HG03432 (cell line): ENCODE measurements around the gene SLC25A41.

Experiments
- ATAC-seq: cut with Tn5 transposase; IDR thresholded peaks from one replicate; pipeline ENCODE4 v1.9.1; 2021; ENCODE audit warnings: mild to moderate bottlenecking, moderate library complexity; ENCODE audit not compliant: unreplicated experiment

The SLC25A41 gene

GRCh38 chr19:6433663-6434062, at the start of gene SLC25A41:
Gene SLC25A41, minus strand, starts transcription at chr19:6433763. Its CDS starts 70 bp downstream, at chr19:6433693.
- ATAC-seq, result no peak

- ATAC-seq, result no peak
These were observed 49.7 kb upstream of the SLC25A41 start for GRCh38 chr19:6483235-6483634.

- ATAC-seq, result no peak
These were observed 48.8 kb upstream of the SLC25A41 start for GRCh38 chr19:6482343-6482686.

- ATAC-seq, result no peak
These were observed 48.2 kb upstream of the SLC25A41 start, which contains the start of gene DENND1C for GRCh38 chr19:6481541-6482342. Gene DENND1C, minus strand, starts transcription at chr19:6481787. Its CDS starts 92 bp downstream, at chr19:6481695.

GRCh38 chr19:6480848-6481415, 47.4 kb upstream of the SLC25A41 start:
- ATAC-seq, result no peak

- no peak for ATAC-seq
These were observed 46.4 kb upstream of the SLC25A41 start for GRCh38 chr19:6479836-6480398.

GRCh38 chr19:6478815-6479214, 45.3 kb upstream of the SLC25A41 start:
- no peak for ATAC-seq

- ATAC-seq, result no peak
These were observed 43.4 kb upstream of the SLC25A41 start for GRCh38 chr19:6476896-6477431.

- ATAC-seq, result no peak
These were observed 42.8 kb upstream of the SLC25A41 start for GRCh38 chr19:6476155-6476895.

- ATAC-seq, result no peak
These were observed 42.0 kb upstream of the SLC25A41 start for GRCh38 chr19:6475321-6476108.

GRCh38 chr19:6473647-6474046, 40.1 kb upstream of the SLC25A41 start:
- ATAC-seq, result no peak

- no peak for ATAC-seq
These were observed 39.1 kb upstream of the SLC25A41 start for GRCh38 chr19:6472713-6473112.

- no peak for ATAC-seq
These were observed 37.5 kb upstream of the SLC25A41 start for GRCh38 chr19:6471076-6471475.

GRCh38 chr19:6470173-6470572, 36.6 kb upstream of the SLC25A41 start:
- no peak for ATAC-seq

GRCh38 chr19:6467384-6467783, 33.8 kb upstream of the SLC25A41 start:
- no peak for ATAC-seq

- no peak for ATAC-seq
These were observed 33.1 kb upstream of the SLC25A41 start for GRCh38 chr19:6466526-6467248.

GRCh38 chr19:6465663-6466062, 32.1 kb upstream of the SLC25A41 start:
- ATAC-seq, result no peak

- ATAC-seq, result no peak
These were observed 31.4 kb upstream of the SLC25A41 start for GRCh38 chr19:6465006-6465405.

GRCh38 chr19:6464070-6464873, 30.7 kb upstream of the SLC25A41 start, which contains the start of gene CRB3:
Gene CRB3, plus strand, starts transcription at chr19:6464271. Its CDS starts 431 bp downstream, at chr19:6464702.
- ATAC-seq, result no peak
